Trophoblast cell (in vitro differentiated cells and primary cell): Measurements from ENCODE around the gene LRFN2.

Source experiments
- DNase-seq, 2 donors: peaks; one replicate each; pipeline ENCODE4 v3.0.0-alpha.2; 2016
- H2AFZ ChIP-seq: 2 replicates; pipeline ENCODE4 v1.6.1; 2013; ENCODE audit warnings: low read length, moderate library complexity, mild to moderate bottlenecking; ENCODE audit not compliant: insufficient read depth, poor library complexity
- H2AK5ac ChIP-seq: 2 replicates; pipeline ENCODE4 v1.6.1; 2013; ENCODE audit warnings: mild to moderate bottlenecking, low read length
- H2BK120ac ChIP-seq: 2 replicates; pipeline ENCODE4 v1.6.1; 2013; ENCODE audit warnings: low read length, mild to moderate bottlenecking, moderate library complexity; ENCODE audit not compliant: insufficient read depth, poor library complexity
- H2BK12ac ChIP-seq: 2 replicates; pipeline ENCODE4 v1.6.1; 2013; ENCODE audit warnings: mild to moderate bottlenecking, low read length, moderate library complexity
- H2BK5ac ChIP-seq: 2 replicates; pipeline ENCODE4 v1.6.1; 2013; ENCODE audit warnings: low read length, low read depth, moderate library complexity, mild to moderate bottlenecking; ENCODE audit not compliant: poor library complexity
- H3K14ac ChIP-seq: 2 replicates; pipeline ENCODE4 v1.6.1; 2013; ENCODE audit warnings: mild to moderate bottlenecking, low read length
- H3K18ac ChIP-seq: 2 replicates; pipeline ENCODE4 v1.6.1; 2013; ENCODE audit warnings: mild to moderate bottlenecking, low read length
- H3K23ac ChIP-seq: 2 replicates; pipeline ENCODE4 v1.6.1; 2013; ENCODE audit warnings: low read length
- H3K27ac ChIP-seq: 2 replicates; pipeline ENCODE4 v1.5.1; 2013; ENCODE audit warnings: low read depth, mild to moderate bottlenecking, inconsistent platforms, low read length, moderate library complexity
- H3K27me3 ChIP-seq: 2 replicates; pipeline ENCODE4 v1.6.1; 2013; ENCODE audit warnings: inconsistent platforms, mild to moderate bottlenecking, low read length, moderate library complexity; ENCODE audit not compliant: insufficient read depth
- H3K36me3 ChIP-seq, 2 experiments: 1 replicate in 1 of 2; 2 replicates in 1 of 2; pipeline ENCODE4 v1.6.1; 2013; ENCODE audit warnings: low read length in 2 of 2, mild to moderate bottlenecking in 2 of 2, moderate library complexity in 1 of 2; ENCODE audit not compliant: insufficient read depth in 2 of 2, control insufficient read depth in 1 of 2
- H3K4ac ChIP-seq: 2 replicates; pipeline ENCODE4 v1.6.1; 2013; ENCODE audit warnings: low read depth, mild to moderate bottlenecking, low read length, moderate library complexity
- H3K4me1 ChIP-seq, 2 experiments: 1 replicate in 1 of 2; 2 replicates in 1 of 2; pipeline ENCODE4 v1.6.1; 2013; ENCODE audit warnings: low read length in 2 of 2, mild to moderate bottlenecking in 2 of 2, moderate library complexity in 1 of 2; ENCODE audit not compliant: insufficient read depth in 2 of 2, control insufficient read depth in 1 of 2
- H3K4me2 ChIP-seq: 2 replicates; pipeline ENCODE4 v1.6.1; 2013; ENCODE audit warnings: inconsistent platforms, mild to moderate bottlenecking, low read length, moderate library complexity
- H3K4me3 ChIP-seq: 2 replicates; pipeline ENCODE4 v1.5.1; 2013; ENCODE audit warnings: mild to moderate bottlenecking, low read depth, low read length, inconsistent platforms
- H3K79me1 ChIP-seq: one replicate; pipeline ENCODE4 v1.6.1; 2013; ENCODE audit warnings: low read length
- H3K79me2 ChIP-seq: 2 replicates; pipeline ENCODE4 v1.6.1; 2013; ENCODE audit warnings: low read length, mild to moderate bottlenecking; ENCODE audit not compliant: control insufficient read depth, insufficient read depth, poor library complexity
- H3K9ac ChIP-seq: 2 replicates; pipeline ENCODE4 v1.6.1; 2013; ENCODE audit warnings: mild to moderate bottlenecking, low read length
- H3K9me3 ChIP-seq: 2 replicates; pipeline ENCODE4 v1.6.1; 2013; ENCODE audit warnings: low read depth, mild to moderate bottlenecking, control low read depth, inconsistent platforms, low read length; ENCODE audit not compliant: insufficient read depth
- H4K12ac ChIP-seq: 2 replicates; pipeline ENCODE4 v1.6.1; 2013; ENCODE audit warnings: low read depth, mild to moderate bottlenecking, low read length, moderate library complexity
- H4K8ac ChIP-seq: 2 replicates; pipeline ENCODE4 v1.6.1; 2013; ENCODE audit warnings: low read depth, mild to moderate bottlenecking, low read length, moderate library complexity
- H4K91ac ChIP-seq: one replicate; pipeline ENCODE4 v1.6.1; 2013; ENCODE audit warnings: low read depth, mild to moderate bottlenecking, low read length, moderate library complexity
- WGBS: extraction: QIAGEN DNeasy Blood & Tissue Kit; methylation state at CpG from one replicate; pipeline ENCODE4 v1.1.7; 2013; ENCODE audit warnings: missing lambda C conversion rate; ENCODE audit not compliant: insufficient read length, insufficient coverage; ENCODE audit errors: extremely low coverage; 5-methylcytosine and 5-hydroxymethylcytosine counted together

Gene LRFN2

GRCh38 chr6:40569162-40569910, 17.8 kb downstream of the LRFN2 start:
- no CpG with 5 or more reads among the region's 8 CpGs for WGBS

GRCh38 chr6:40568062-40568708, 19.0 kb downstream of the LRFN2 start:
- Histone ChIP-seq H4K12ac (no peak overlapping the region), H3K9ac (no peak overlapping the region), H2AFZ (no peak overlapping the region), H3K36me3 (no peaks in the 10 kb centered on the region), H4K8ac (no peak overlapping the region), H2BK12ac (no peak overlapping the region), H3K4me2 (no peak overlapping the region), H3K4me3 (no peak overlapping the region), H3K23ac (no peak overlapping the region), H4K91ac (no peak overlapping the region), H3K27me3 (no peaks in the 10 kb centered on the region), H2BK120ac (no peak overlapping the region), H3K79me2 (no peaks in the 10 kb centered on the region), H3K27ac (no peak overlapping the region), H2AK5ac (no peak overlapping the region), H3K4ac (no peak overlapping the region), H3K79me1 (no peaks in the 10 kb centered on the region), H3K18ac (no peak overlapping the region), H3K4me1 (no peaks in the 10 kb centered on the region), H2BK5ac (no peak overlapping the region), H3K14ac (no peak overlapping the region), H3K9me3 (no peaks in the 10 kb centered on the region)
- WGBS: no CpG with 5 or more reads among the region's 6 CpGs
- DNase-seq: no peak

More at GRCh38 chr6:40569162-40569910, 17.8 kb downstream of the LRFN2 start:
- no peak overlapping the region for H3K4me2 ChIP-seq
- H2BK120ac ChIP-seq: no peak overlapping the region
- H4K91ac ChIP-seq: no peak overlapping the region
- no peak overlapping the region for H3K18ac ChIP-seq
- no peaks in the 10 kb centered on the region for H3K4me1 ChIP-seq
- H2AFZ ChIP-seq: no peak overlapping the region
- no peak overlapping the region for H2AK5ac ChIP-seq
- H2BK12ac ChIP-seq: no peak overlapping the region
- H4K12ac ChIP-seq: no peak overlapping the region
- no peak overlapping the region for H3K27ac ChIP-seq
- no peaks in the 10 kb centered on the region for H3K27me3 ChIP-seq
- no peak overlapping the region for H3K4ac ChIP-seq
- H3K14ac ChIP-seq: no peak overlapping the region
- H3K23ac ChIP-seq: no peak overlapping the region
- no peaks in the 10 kb centered on the region for H3K79me1 ChIP-seq
- H4K8ac ChIP-seq: no peak overlapping the region
- H3K36me3 ChIP-seq: no peaks in the 10 kb centered on the region
- H3K9me3 ChIP-seq: no peaks in the 10 kb centered on the region
- no peak overlapping the region for H2BK5ac ChIP-seq
- H3K9ac ChIP-seq: no peak overlapping the region
- peak overlapping the region; percentile 26 for H3K4me3 ChIP-seq
- no peak for DNase-seq
- H3K79me2 ChIP-seq: no peaks in the 10 kb centered on the region

- no peak for DNase-seq
- H3K79me1 ChIP-seq: no peaks in the 10 kb centered on the region
- no peak overlapping the region for H2AK5ac ChIP-seq
- H3K9me3 ChIP-seq: peaks cover 2% of the 10 kb centered on the region
- no peak overlapping the region for H4K8ac ChIP-seq
- no peak overlapping the region for H2BK120ac ChIP-seq
- H3K18ac ChIP-seq: no peak overlapping the region
- H3K36me3 ChIP-seq: no peaks in the 10 kb centered on the region
- H3K9ac ChIP-seq: peak overlapping the region; percentile 27
- WGBS: no CpG with 5 or more reads among the region's 5 CpGs
- no peak overlapping the region for H2BK12ac ChIP-seq
- H2AFZ ChIP-seq: no peak overlapping the region
- no peak overlapping the region for H3K14ac ChIP-seq
- H4K12ac ChIP-seq: no peak overlapping the region
- H3K27ac ChIP-seq: no peak overlapping the region
- no peaks in the 10 kb centered on the region for H3K79me2 ChIP-seq
- H2BK5ac ChIP-seq: no peak overlapping the region
- no peaks in the 10 kb centered on the region for H3K27me3 ChIP-seq
- H3K23ac ChIP-seq: no peak overlapping the region
- no peak overlapping the region for H3K4me3 ChIP-seq
- no peak overlapping the region for H4K91ac ChIP-seq
- H3K4me2 ChIP-seq: no peak overlapping the region
- H3K4ac ChIP-seq: no peak overlapping the region
- no peaks in the 10 kb centered on the region for H3K4me1 ChIP-seq
Measured at GRCh38 chr6:40563111-40563510, 24.1 kb downstream of the LRFN2 start.

GRCh38 chr6:40559056-40559455, 28.1 kb downstream of the LRFN2 start:
- H3K79me2 ChIP-seq: no peaks in the 10 kb centered on the region
- no peak overlapping the region for H3K27ac ChIP-seq
- no peak overlapping the region for H4K12ac ChIP-seq
- no peaks in the 10 kb centered on the region for H3K79me1 ChIP-seq
- H3K4me2 ChIP-seq: no peak overlapping the region
- H3K14ac ChIP-seq: no peak overlapping the region
- no peak overlapping the region for H2AK5ac ChIP-seq
- H3K27me3 ChIP-seq: no peaks in the 10 kb centered on the region
- DNase-seq: no peak
- H4K91ac ChIP-seq: no peak overlapping the region
- WGBS: no CpG with 5 or more reads among the region's 4 CpGs
- no peak overlapping the region for H2BK120ac ChIP-seq
- H3K23ac ChIP-seq: no peak overlapping the region
- H3K4ac ChIP-seq: no peak overlapping the region
- H2BK5ac ChIP-seq: no peak overlapping the region
- H3K18ac ChIP-seq: no peak overlapping the region
- no peaks in the 10 kb centered on the region for H3K36me3 ChIP-seq
- H3K9ac ChIP-seq: no peak overlapping the region
- H3K4me3 ChIP-seq: no peak overlapping the region
- no peak overlapping the region for H4K8ac ChIP-seq
- no peak overlapping the region for H2AFZ ChIP-seq
- no peaks in the 10 kb centered on the region for H3K4me1 ChIP-seq
- no peak overlapping the region for H2BK12ac ChIP-seq
- peaks cover 2% of the 10 kb centered on the region for H3K9me3 ChIP-seq
